BJ (cell line): ENCODE measurements around the gene MITD1. TPM values are rescaled to one million over a fixed set of nuclear protein-coding genes. Genes with fewer than 3 reads are reported as not detected.

Source experiments
- CTCF ChIA-PET: fragments of 350-600 bp; formaldehyde crosslinking; extraction: SDS; loops from one replicate; lab custom pipeline; 2021; ENCODE audit warnings: antibody characterized with exemption, inconsistent platforms; lab: Yijun Ruan, JAX
- POLR2A ChIA-PET: fragments of 300-600 bp; sonication (Branson Sonifier 250); formaldehyde crosslinking; extraction: SDS; loops from one replicate; lab custom pipeline; 2021; ENCODE audit warnings: antibody characterized with exemption; lab: Charles Lee
- DNase-seq: peaks from one replicate; pipeline ENCODE4 v3.0.0-alpha.2; 2011; ENCODE audit warnings: low read depth
- H3K27me3 ChIP-seq: 2 replicates; pipeline ENCODE4 v1.6.0; 2011; ENCODE audit warnings: low read length; ENCODE audit not compliant: control insufficient read depth, insufficient read depth
- H3K36me3 ChIP-seq: 2 replicates; pipeline ENCODE4 v1.5.1; 2011; ENCODE audit warnings: low read length; ENCODE audit not compliant: control insufficient read depth, insufficient read depth
- H3K4me3 ChIP-seq: 2 replicates; pipeline ENCODE4 v1.5.1; 2011; ENCODE audit warnings: low read depth, mild to moderate bottlenecking, control low read depth, low read length
- polyA plus RNA-seq: library from polyadenylated mRNA; depleted of rRNA; stranded (reverse); fragments of >200 nt; gene quantifications from 2 replicates; pipeline ENCODE4 v1.2.3, GENCODE V29; 2011
- TF ChIP-seq, protein P1 (sequence below): IDR thresholded peaks from 2 replicates; pipeline ENCODE4 v1.5.1; 2011; ENCODE audit warnings: low read depth, mild to moderate bottlenecking, control low read depth, inconsistent platforms, low read length, moderate library complexity; ENCODE audit not compliant: insufficient read depth

The MITD1 gene
- polyA plus RNA-seq, 1 experiment, result 7.9 TPM

DNA sequence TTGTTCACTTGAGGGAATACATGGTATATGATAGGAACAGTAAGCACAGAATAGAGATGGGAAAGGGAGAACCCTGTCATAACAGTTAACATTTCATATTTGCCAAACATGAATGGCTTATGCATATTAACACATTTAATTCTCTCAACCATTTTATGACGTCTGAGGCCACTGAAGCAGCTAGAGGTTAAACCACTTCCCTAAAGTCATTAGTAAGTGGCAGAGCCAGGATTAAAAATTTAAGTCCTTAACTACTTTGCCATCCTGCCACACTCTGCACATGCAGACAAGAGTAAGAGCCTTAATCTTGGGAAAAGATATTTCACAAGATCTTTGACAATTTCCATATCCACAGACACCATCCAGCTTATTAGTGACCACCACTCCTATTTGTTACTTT, 24.0 kb downstream of the MITD1 start:
- ChIA-PET CTCF (interaction anchor here (1.4 kb wide), 1 partner anchor 23 kb away, joined by 3 read pairs; no protein-coding TSS in a partner anchor), POLR2A (no interaction called here)
- no peak overlapping the region for H3K4me3 ChIP-seq
- H3K27me3 ChIP-seq, result no peaks in the 10 kb centered on the region
- no peaks in the 10 kb centered on the region for H3K36me3 ChIP-seq
- DNase-seq, result no peak
- TF ChIP-seq, protein P1, sequence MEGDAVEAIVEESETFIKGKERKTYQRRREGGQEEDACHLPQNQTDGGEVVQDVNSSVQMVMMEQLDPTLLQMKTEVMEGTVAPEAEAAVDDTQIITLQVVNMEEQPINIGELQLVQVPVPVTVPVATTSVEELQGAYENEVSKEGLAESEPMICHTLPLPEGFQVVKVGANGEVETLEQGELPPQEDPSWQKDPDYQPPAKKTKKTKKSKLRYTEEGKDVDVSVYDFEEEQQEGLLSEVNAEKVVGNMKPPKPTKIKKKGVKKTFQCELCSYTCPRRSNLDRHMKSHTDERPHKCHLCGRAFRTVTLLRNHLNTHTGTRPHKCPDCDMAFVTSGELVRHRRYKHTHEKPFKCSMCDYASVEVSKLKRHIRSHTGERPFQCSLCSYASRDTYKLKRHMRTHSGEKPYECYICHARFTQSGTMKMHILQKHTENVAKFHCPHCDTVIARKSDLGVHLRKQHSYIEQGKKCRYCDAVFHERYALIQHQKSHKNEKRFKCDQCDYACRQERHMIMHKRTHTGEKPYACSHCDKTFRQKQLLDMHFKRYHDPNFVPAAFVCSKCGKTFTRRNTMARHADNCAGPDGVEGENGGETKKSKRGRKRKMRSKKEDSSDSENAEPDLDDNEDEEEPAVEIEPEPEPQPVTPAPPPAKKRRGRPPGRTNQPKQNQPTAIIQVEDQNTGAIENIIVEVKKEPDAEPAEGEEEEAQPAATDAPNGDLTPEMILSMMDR, result no peak

DNA sequence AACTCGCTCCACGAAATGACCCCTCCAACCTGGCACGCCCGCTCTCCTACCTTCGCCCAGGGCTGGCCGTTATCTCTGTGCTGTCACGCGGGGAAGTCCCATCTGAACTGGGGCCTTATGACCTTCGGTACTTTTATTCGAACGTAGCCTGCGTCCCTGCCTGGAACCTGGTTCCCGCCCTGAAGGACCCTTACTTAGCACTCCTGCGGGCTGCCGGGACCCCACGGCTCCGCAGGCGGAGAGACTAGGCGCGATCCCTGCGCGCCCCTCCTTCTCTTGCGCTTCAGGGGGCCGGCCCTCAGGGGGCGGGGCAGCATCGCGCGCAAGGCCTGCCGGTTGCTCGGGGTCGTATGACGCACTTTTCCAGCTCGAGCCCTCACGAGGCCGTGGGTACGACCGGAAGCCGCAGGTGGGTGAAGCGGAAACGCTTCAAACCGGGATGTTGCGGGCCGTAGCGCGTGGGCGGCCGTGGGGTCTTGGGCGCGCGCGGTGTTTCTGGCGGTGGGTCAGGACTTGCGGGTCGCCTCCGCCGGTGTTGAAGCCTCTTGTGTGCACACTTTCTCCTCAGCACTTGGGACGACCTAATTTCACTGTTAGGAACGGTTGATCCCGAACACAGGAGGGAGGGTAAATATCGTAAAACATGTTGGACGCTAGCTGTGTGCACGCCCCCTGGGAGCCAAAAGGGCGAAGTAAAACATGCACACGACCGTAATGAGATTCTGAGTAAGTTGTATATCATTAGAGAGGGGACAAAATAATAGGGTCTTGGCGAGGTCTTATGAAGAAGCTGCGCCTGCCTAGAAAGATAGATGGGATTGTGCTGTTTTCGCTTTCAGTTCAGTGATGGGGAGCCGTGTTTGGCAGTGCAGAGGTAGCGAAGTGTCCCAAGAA, 26.0 kb downstream of the MITD1 start, which contains the start of the genes LIPT1 and TSGA10:
Gene LIPT1 (plus strand): TSS at position 325 of the 894 bp plus-strand sequence. CDS start 6,991 bp downstream, outside the sequence.
Gene TSGA10 (minus strand): TSS at position 300 of the 894 bp plus-strand sequence. CDS start 45,503 bp downstream, outside the sequence.
- TF ChIP-seq, protein P1, result peak; percentile 15; the same call in 1 of the 2 replicates
- Histone ChIP-seq H3K36me3 (no peaks in the 10 kb centered on the region), H3K27me3 (no peaks in the 10 kb centered on the region), H3K4me3 (peak within 1 kb of the TSS; percentile 90)
- no peak for DNase-seq
- POLR2A ChIA-PET, result no interaction called here
- CTCF ChIA-PET, result interaction anchor here (1.3 to 2.2 kb wide), 3 partner anchors 14 to 182 kb away, joined by 4 to 7 read pairs (median 4); partner anchors contain the start of gene EIF5B

DNA sequence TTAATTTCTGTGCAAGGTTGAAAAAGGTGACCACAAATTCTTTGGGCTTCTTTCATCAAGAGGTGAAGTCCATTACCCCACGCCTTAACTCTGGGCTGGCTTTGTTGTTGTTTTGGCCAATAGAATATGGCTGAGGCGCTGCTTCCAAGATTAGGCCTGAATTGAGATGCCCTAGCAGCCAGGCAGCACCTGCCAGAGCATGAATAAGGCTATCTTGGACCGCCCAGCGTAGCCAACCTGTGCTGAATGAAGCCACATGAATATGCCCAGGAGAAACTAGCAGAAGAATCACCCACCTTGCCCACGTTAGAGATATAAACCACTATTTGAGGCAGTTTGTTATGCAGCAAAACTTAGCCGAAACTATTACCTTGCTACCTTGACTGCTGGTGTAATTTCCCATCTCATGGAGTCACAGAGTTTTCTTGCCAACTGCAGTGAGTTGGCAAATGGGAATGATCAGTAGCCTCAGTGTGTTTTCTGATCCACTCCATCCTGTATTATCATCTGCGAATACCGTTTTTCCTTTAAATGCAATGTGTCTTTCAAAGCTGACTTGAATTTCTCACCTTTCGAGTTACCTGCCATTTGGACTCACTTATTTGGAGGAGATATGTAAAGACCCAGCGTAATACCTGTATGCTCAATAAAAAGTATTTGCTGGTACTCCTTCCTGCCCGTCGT, 26.8 kb downstream of the MITD1 start:
- ChIA-PET CTCF (interaction anchor here (2.2 kb wide), 1 partner anchor 183 kb away, joined by 7 read pairs; the partner anchor contains the start of gene EIF5B), POLR2A (no interaction called here)
- Histone ChIP-seq H3K4me3 (peak overlapping the region; percentile 90), H3K36me3 (no peaks in the 10 kb centered on the region), H3K27me3 (no peaks in the 10 kb centered on the region)
- no peak for DNase-seq
- TF ChIP-seq, protein P1, result no peak

DNA sequence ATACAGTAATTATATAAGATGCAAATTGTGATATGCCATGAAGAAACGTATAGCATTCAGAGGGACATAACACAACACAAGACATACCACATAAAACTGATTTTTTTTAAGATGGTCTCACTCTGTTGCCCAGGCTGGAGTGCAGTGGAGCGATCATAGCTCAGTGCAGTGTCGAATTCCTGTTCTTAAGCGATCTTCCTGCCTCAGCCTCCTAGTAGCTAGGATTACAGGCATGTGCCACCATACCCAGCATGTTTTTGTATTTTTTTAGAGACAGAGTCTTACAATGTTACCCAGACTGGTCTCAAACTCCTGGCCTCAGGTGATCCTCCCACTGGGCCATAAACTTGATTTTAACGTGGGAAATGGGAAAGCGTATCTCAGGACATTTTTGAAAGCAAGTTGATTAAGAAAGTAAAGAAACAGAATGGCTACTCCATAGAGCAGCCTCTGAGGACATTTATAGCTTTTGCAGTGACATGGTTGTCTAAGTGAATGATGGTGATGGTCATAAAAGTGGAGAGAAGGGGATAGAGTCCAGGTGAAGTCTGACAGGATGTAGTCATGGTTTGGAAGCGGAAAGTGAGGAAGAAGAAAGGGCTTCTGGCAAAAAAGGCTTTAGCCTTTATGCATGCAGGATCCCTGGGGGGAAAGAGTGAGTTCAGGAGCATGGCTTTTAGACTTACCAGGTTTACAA, 28.5 kb downstream of the MITD1 start:
- H3K4me3 ChIP-seq, result no peak overlapping the region
- no peaks in the 10 kb centered on the region for H3K27me3 ChIP-seq
- H3K36me3 ChIP-seq, result no peaks in the 10 kb centered on the region
- ChIA-PET CTCF (interaction anchor here (0.9 kb wide), 1 partner anchor 184 kb away, joined by 3 read pairs; the partner anchor contains the start of gene TXNDC9), POLR2A (no interaction called here)
- TF ChIP-seq, protein P1, result no peak
- no peak for DNase-seq
